Trophoblast cell (in vitro differentiated cells and primary cell): ENCODE results near the gene PARP9.

Experiments
- DNase-seq, 2 donors: peaks; one replicate each; pipeline ENCODE4 v3.0.0-alpha.2; 2016
- H2AFZ ChIP-seq: 2 replicates; pipeline ENCODE4 v1.6.1; 2013; ENCODE audit warnings: low read length, moderate library complexity, mild to moderate bottlenecking; ENCODE audit not compliant: insufficient read depth, poor library complexity
- H2AK5ac ChIP-seq: 2 replicates; pipeline ENCODE4 v1.6.1; 2013; ENCODE audit warnings: mild to moderate bottlenecking, low read length
- H2BK120ac ChIP-seq: 2 replicates; pipeline ENCODE4 v1.6.1; 2013; ENCODE audit warnings: low read length, mild to moderate bottlenecking, moderate library complexity; ENCODE audit not compliant: insufficient read depth, poor library complexity
- H2BK12ac ChIP-seq: 2 replicates; pipeline ENCODE4 v1.6.1; 2013; ENCODE audit warnings: mild to moderate bottlenecking, low read length, moderate library complexity
- H2BK5ac ChIP-seq: 2 replicates; pipeline ENCODE4 v1.6.1; 2013; ENCODE audit warnings: low read length, low read depth, moderate library complexity, mild to moderate bottlenecking; ENCODE audit not compliant: poor library complexity
- H3K14ac ChIP-seq: 2 replicates; pipeline ENCODE4 v1.6.1; 2013; ENCODE audit warnings: mild to moderate bottlenecking, low read length
- H3K18ac ChIP-seq: 2 replicates; pipeline ENCODE4 v1.6.1; 2013; ENCODE audit warnings: mild to moderate bottlenecking, low read length
- H3K23ac ChIP-seq: 2 replicates; pipeline ENCODE4 v1.6.1; 2013; ENCODE audit warnings: low read length
- H3K27ac ChIP-seq: 2 replicates; pipeline ENCODE4 v1.5.1; 2013; ENCODE audit warnings: low read depth, mild to moderate bottlenecking, inconsistent platforms, low read length, moderate library complexity
- H3K27me3 ChIP-seq: 2 replicates; pipeline ENCODE4 v1.6.1; 2013; ENCODE audit warnings: inconsistent platforms, mild to moderate bottlenecking, low read length, moderate library complexity; ENCODE audit not compliant: insufficient read depth
- H3K36me3 ChIP-seq, 2 experiments: 1 replicate in 1 of 2; 2 replicates in 1 of 2; pipeline ENCODE4 v1.6.1; 2013; ENCODE audit warnings: low read length in 2 of 2, mild to moderate bottlenecking in 2 of 2, moderate library complexity in 1 of 2; ENCODE audit not compliant: insufficient read depth in 2 of 2, control insufficient read depth in 1 of 2
- H3K4ac ChIP-seq: 2 replicates; pipeline ENCODE4 v1.6.1; 2013; ENCODE audit warnings: low read depth, mild to moderate bottlenecking, low read length, moderate library complexity
- H3K4me1 ChIP-seq, 2 experiments: 1 replicate in 1 of 2; 2 replicates in 1 of 2; pipeline ENCODE4 v1.6.1; 2013; ENCODE audit warnings: low read length in 2 of 2, mild to moderate bottlenecking in 2 of 2, moderate library complexity in 1 of 2; ENCODE audit not compliant: insufficient read depth in 2 of 2, control insufficient read depth in 1 of 2
- H3K4me2 ChIP-seq: 2 replicates; pipeline ENCODE4 v1.6.1; 2013; ENCODE audit warnings: inconsistent platforms, mild to moderate bottlenecking, low read length, moderate library complexity
- H3K4me3 ChIP-seq: 2 replicates; pipeline ENCODE4 v1.5.1; 2013; ENCODE audit warnings: mild to moderate bottlenecking, low read depth, low read length, inconsistent platforms
- H3K79me1 ChIP-seq: one replicate; pipeline ENCODE4 v1.6.1; 2013; ENCODE audit warnings: low read length
- H3K79me2 ChIP-seq: 2 replicates; pipeline ENCODE4 v1.6.1; 2013; ENCODE audit warnings: low read length, mild to moderate bottlenecking; ENCODE audit not compliant: control insufficient read depth, insufficient read depth, poor library complexity
- H3K9ac ChIP-seq: 2 replicates; pipeline ENCODE4 v1.6.1; 2013; ENCODE audit warnings: mild to moderate bottlenecking, low read length
- H3K9me3 ChIP-seq: 2 replicates; pipeline ENCODE4 v1.6.1; 2013; ENCODE audit warnings: low read depth, mild to moderate bottlenecking, control low read depth, inconsistent platforms, low read length; ENCODE audit not compliant: insufficient read depth
- H4K12ac ChIP-seq: 2 replicates; pipeline ENCODE4 v1.6.1; 2013; ENCODE audit warnings: low read depth, mild to moderate bottlenecking, low read length, moderate library complexity
- H4K8ac ChIP-seq: 2 replicates; pipeline ENCODE4 v1.6.1; 2013; ENCODE audit warnings: low read depth, mild to moderate bottlenecking, low read length, moderate library complexity
- H4K91ac ChIP-seq: one replicate; pipeline ENCODE4 v1.6.1; 2013; ENCODE audit warnings: low read depth, mild to moderate bottlenecking, low read length, moderate library complexity
- WGBS: extraction: QIAGEN DNeasy Blood & Tissue Kit; methylation state at CpG from one replicate; pipeline ENCODE4 v1.1.7; 2013; ENCODE audit warnings: missing lambda C conversion rate; ENCODE audit not compliant: insufficient read length, insufficient coverage; ENCODE audit errors: extremely low coverage; 5-methylcytosine and 5-hydroxymethylcytosine counted together

The PARP9 gene

DNA sequence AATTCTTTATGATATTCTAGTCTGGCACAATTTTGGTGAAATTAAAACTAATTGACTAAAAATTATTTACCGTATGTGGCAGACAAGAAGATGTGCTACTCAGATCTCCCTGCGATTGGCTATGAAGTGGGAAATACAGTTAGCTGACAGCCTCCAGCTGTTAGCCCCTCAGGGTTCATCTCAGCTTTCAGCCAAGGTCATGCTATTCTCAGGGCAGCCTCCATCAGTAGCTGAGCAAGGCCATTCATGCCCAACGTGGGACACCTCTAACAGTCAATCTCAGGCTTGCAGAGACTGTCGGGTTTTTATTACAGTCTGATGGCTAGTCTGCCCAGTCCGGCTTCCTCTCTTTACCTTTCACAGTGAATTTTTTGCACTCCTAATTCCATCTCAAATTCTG is 6.7 kb downstream of the PARP9 start:
- Histone ChIP-seq H3K36me3 (no peaks in the 10 kb centered on the region), H4K12ac (no peak overlapping the region), H3K79me1 (no peaks in the 10 kb centered on the region), H3K4me2 (no peak overlapping the region), H2BK12ac (no peak overlapping the region), H3K23ac (no peak overlapping the region), H3K79me2 (no peaks in the 10 kb centered on the region), H3K4ac (no peak overlapping the region), H2AFZ (no peak overlapping the region), H4K8ac (no peak overlapping the region), H3K18ac (no peak overlapping the region), H2BK5ac (no peak overlapping the region), H3K27me3 (no peaks in the 10 kb centered on the region), H2AK5ac (no peak overlapping the region), H3K4me1 (peaks cover 3 to 4% of the 10 kb centered on the region in 2 experiments), H4K91ac (no peak overlapping the region), H3K9me3 (no peaks in the 10 kb centered on the region), H3K4me3 (no peak overlapping the region), H2BK120ac (no peak overlapping the region), H3K14ac (no peak overlapping the region), H3K9ac (peak overlapping the region; percentile 21), H3K27ac (no peak overlapping the region)
- no peak for DNase-seq
- WGBS: no CpG with 5 or more reads among the region's 5 CpGs

GRCh38 chr3:122555275-122556071 is 8.6 kb downstream of the PARP9 start:
- Histone ChIP-seq H3K36me3 (no peaks in the 10 kb centered on the region), H3K4me1 (peaks cover 3 to 4% of the 10 kb centered on the region in 2 experiments), H3K23ac (no peak overlapping the region), H3K9me3 (no peaks in the 10 kb centered on the region), H3K79me2 (no peaks in the 10 kb centered on the region), H2AFZ (no peak overlapping the region), H3K27ac (no peak overlapping the region), H3K18ac (no peak overlapping the region), H3K14ac (no peak overlapping the region), H2BK120ac (no peak overlapping the region), H4K91ac (no peak overlapping the region), H2AK5ac (no peak overlapping the region), H3K4me2 (no peak overlapping the region), H4K12ac (no peak overlapping the region), H3K4me3 (no peak overlapping the region), H3K79me1 (no peaks in the 10 kb centered on the region), H2BK5ac (no peak overlapping the region), H3K27me3 (no peaks in the 10 kb centered on the region), H2BK12ac (no peak overlapping the region), H3K4ac (no peak overlapping the region), H3K9ac (no peak overlapping the region), H4K8ac (no peak overlapping the region)
- WGBS: no CpG with 5 or more reads among the region's 6 CpGs
- DNase-seq: no peak

DNA sequence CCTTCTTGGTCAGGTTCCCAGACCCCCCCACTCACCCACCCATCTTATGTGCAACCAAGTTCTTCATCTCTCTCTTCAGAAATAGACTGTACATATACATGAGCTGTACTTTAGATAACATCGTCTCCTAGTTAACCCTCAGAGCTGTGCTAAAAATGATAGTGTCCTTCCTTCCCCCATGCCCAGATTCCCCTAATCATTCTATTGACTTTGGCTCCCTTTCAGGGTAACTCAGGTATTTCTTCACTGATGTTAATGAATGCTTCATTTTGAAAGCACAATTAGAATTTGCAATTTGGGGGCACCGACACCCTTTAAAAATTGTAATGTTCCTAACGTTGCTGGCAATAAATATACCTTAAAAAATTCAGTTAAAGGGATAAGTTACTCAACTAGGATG is 10.9 kb downstream of the PARP9 start:
- Histone ChIP-seq H4K8ac (no peak overlapping the region), H4K91ac (no peak overlapping the region), H2BK12ac (no peak overlapping the region), H3K79me1 (no peaks in the 10 kb centered on the region), H3K4me1 (peaks cover 3 to 4% of the 10 kb centered on the region in 2 experiments), H4K12ac (no peak overlapping the region), H2BK120ac (no peak overlapping the region), H3K4me2 (no peak overlapping the region), H3K18ac (no peak overlapping the region), H2BK5ac (no peak overlapping the region), H3K14ac (no peak overlapping the region), H3K27ac (no peak overlapping the region), H3K79me2 (no peaks in the 10 kb centered on the region), H3K36me3 (no peaks in the 10 kb centered on the region), H3K4me3 (no peak overlapping the region), H3K23ac (no peak overlapping the region), H2AK5ac (no peak overlapping the region), H3K4ac (no peak overlapping the region), H3K9me3 (no peaks in the 10 kb centered on the region), H3K27me3 (no peaks in the 10 kb centered on the region), H3K9ac (no peak overlapping the region), H2AFZ (no peak overlapping the region)
- no CpG with 5 or more reads among the region's 3 CpGs for WGBS
- DNase-seq: no peak

GRCh38 chr3:122548619-122549018 is 15.5 kb downstream of the PARP9 start:
- Histone ChIP-seq H4K12ac (no peak overlapping the region), H3K79me1 (no peaks in the 10 kb centered on the region), H3K4me1 (no peaks in the 10 kb centered on the region), H3K14ac (no peak overlapping the region), H3K4me2 (no peak overlapping the region), H3K79me2 (no peaks in the 10 kb centered on the region), H3K27me3 (no peaks in the 10 kb centered on the region), H3K18ac (no peak overlapping the region), H3K9ac (no peak overlapping the region), H3K27ac (no peak overlapping the region), H3K4me3 (no peak overlapping the region), H2AFZ (no peak overlapping the region), H3K9me3 (no peaks in the 10 kb centered on the region), H2BK12ac (no peak overlapping the region), H3K36me3 (no peaks in the 10 kb centered on the region), H3K23ac (no peak overlapping the region), H4K8ac (no peak overlapping the region), H3K4ac (no peak overlapping the region), H2BK5ac (no peak overlapping the region), H2AK5ac (no peak overlapping the region), H2BK120ac (no peak overlapping the region), H4K91ac (no peak overlapping the region)
- WGBS: no CpG with 5 or more reads among the region's 1 CpG
- DNase-seq: no peak
